Limb (tissue), 2 donors: ENCODE measurements around the gene RBM20.

Experiments
- DNase-seq, 2 donors: peaks; one replicate each; pipeline ENCODE4 v3.0.0-alpha.2; 2016; ENCODE audit errors: extremely low spot score in 2 of 2

Gene RBM20

DNA sequence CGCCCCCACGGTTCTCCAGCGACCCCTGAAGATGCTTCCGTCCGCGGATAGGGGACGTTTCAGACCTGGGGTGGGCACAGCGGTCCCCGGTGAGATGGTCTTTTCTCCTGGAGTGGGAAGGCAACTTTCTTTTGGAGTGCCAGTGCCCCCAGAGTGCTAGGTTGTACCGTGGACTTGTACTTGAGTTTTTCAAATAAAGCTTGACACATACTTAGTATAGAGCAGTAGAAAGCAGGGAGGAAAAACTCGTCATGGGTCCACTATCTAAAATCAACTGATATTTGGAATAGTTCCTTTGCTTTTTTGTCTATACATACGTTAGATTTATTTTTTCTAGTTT is 28.4 kb downstream of the RBM20 start:
- no peak for DNase-seq

DNA sequence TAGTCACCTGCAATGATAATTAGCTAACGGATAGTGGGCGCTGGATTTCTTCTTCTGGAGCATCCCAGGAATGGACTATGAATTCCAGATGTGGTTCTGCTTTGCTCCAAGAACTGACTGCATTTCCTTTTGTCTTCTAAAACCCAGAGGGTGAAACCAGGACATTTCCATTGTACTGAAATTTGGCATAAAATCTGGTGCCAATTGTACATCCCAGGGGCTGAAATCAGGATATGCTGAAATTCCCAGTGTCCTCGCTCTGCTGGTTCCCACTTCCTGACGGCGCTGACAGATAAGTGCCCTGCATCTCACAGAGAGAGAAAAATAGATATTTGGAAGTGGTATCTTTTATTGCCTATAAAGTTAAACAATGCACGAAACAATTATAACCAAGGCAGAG is 31.9 kb downstream of the RBM20 start:
- no peak for DNase-seq

DNA sequence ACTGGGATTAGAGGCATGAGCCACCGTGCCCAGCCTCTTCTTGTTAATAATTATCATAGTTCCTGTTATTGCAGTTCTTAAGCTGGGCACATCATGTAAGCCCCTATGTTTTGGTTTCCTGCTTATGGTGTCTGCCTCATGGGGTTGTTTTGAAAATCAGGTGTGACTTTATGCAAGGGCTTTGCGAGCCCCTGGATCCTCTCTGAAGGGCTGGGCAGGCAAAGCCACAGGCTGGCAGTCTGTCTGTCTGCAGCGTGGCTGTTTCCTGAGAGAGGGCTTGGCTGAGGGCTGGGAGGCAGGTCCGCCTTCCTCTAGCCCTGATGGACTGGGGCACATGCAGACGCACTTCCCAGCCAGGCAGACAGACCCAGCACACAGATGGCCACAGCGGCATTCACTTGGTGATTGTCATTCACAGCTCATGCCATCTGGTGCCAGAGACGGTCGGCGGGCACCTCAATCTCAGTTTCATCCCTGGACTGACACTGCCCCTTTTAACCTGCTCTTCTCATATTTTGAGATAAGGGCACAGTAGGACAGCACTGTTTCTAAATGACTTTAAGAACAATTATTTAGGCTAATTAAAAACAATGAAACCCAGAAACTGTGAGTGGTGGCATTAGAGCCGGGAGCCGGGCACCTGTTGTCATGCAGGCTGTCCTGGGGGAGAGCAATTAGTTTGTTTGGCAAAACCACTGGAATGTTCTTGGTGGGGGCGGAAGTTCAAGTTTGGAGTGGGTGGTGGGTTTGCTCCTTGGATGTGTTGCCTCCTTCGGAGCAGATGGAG is 35.5 kb downstream of the RBM20 start:
- DNase-seq = peak; percentile 63 to 64

DNA sequence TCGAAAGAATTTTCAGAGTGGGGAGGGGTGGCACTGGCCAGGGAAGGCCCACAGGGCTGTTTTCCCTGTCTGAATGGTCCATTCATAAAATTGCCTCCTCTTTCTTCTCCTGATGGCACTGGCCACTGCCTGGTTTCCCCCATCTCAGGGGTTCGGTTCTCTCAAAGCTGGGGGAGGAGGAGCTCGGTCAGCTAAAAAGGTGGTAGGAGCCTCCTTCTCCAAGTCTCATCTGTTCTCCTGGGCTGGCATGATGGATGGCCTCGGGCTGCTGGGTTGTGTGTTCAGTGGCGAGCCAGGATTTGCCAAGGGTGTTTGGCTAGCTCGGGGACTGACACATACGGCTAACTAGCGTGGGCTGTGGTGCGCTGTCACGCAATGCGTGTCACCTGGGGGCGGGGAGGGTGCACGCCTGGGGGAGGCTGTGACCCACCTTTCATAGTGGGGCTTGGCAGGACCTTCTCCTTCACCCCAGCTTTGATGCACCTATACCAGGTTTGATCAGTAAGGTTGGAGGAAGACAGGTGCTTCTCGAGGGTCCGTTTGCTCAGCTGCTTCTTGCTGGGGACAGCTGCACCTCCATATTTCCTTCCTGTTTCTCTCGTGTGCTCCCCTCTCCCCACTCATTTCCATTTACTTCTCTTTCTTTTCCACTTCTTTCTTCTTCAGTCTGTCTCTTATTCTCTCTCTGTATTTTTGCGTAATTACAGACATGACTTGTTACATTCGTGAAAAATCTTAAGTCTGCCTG is 36.3 kb downstream of the RBM20 start:
- DNase-seq = no peak

DNA sequence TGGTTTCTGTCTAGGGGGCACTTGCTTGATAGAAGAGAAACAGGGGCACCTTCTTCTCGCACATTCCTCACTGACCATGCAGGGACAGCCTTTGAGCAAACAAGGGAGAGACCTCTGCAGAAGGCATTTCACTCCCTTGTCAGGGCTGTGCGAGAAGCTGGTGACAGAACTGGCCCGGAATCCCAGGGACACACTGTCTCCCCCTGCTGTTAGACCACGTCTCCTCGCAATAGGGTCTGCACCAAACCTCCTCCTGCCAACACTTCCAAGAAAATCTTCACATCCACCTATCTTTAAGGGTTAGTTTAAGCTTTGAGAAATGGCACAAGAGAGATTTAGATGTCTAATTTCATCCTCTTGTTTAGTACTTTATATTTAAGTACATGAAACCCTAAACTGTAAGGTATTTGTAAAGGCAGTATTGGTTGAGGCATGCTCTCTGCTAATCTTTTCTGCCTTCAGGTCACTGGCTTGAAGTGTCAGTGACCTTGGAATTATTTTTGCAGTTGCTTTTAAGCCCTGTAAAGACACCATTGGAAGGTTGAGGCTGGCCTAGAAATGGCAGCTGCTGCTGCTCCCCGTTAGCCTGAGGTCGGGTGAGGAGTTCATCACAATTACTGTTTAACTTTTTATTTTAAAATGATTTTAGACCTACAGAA is 37.0 kb downstream of the RBM20 start:
- DNase-seq = peak in 1 of 2 donors; percentile 56

DNA sequence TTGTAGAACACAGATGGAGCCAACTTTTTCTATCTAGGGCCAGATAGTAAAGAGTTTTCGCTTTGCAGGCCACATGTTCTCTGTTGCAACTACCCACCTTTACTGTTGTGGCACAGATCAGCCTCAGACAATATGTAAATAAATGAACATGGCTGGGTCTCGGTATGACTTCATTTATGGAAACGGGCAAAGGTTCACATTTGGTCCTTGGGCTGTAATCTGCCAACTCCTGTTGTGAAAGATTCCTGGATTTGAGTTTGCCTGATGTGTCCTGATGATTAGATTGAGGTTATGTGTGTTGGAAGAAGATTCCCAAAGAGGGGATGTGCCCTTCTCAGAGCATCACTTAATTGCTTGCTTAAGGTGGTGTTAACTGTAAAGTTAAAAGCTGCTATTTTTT is 38.2 kb downstream of the RBM20 start:
- DNase-seq = no peak

DNA sequence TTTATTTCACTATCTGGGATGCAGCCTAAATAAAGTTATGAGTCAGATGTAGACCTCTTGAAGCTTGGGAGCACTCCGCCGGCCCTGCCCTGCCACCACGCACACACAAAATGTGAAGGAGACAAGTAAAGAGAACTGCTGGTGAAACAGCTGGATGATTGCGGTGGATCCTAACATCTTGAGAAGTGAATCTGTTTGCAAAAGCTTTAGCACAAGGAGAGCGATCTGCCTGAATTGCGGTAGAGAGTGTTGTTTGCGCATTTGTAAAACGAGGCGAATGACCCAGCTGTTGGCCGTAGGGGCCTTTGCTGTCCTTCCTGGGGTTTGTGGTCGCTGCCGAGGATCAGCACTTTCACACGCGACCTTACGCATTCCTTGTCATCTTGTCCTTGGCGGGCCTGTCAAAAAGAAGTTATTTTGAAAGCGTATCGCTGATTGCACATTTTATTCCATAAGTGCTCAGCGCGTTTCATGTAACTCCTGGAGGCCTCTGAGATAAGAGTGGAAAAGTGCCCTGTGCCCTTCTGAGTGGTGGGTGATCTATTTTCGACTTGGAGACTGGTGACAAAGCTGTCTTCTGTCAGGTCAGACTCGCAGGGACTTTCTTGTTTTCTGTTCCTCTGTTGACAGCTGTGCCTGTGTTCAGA is 40.8 kb downstream of the RBM20 start:
- DNase-seq = no peak

DNA sequence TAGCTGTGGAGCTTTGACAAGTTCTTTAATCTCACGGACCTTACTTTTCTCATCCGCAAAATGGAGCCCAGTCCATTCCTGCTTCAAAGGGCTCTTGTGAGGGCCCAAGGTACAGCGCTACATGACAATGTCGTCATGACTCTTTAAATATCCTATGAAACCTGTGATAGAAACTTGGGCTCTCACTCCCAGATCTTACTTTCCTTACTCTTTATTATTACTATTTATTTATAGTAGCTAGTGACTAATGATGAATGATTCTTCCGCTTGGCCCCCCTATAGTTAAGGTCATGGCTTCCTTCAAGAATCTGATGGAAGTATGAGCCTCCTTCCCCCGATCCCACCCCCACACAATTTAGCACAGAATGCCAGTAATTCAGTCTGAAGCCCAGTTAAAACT is 41.9 kb downstream of the RBM20 start:
- no peak for DNase-seq

DNA sequence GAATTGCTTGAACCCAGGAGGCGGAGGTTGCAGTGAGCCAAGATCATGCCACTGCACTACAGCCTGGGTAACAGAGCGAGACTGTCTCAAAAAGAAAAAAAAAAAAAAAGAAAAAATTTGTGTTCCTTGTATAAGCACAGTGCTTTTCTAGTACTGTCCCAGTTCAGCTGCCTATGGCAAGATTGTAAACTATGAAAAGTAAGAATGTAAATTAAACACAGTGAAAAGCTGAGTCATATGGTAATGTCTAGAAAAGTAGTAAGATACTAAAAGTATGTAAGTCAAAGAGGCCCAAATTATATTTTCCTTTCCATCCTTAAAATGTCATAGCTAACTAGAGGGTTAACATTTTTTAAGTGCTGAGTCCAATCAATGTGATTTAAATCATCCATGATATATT is 42.8 kb downstream of the RBM20 start:
- no peak for DNase-seq

DNA sequence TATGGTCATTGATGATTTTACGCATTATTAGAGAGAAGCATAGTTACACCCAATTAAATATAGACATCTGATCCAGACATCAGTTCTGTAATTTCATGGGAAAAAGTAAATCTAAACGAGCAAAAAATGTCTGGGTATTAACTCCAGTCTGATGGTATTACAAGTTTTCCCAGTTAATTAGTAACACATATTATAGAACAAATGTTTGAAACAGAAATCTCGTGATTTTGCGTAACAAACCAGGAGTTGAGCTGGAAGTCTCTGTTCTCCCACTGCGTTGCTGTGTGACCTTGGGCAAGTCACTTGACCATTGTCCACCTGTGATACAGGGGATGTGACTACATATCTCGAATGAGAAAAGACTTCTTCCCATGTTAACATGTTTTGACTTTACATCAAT is 43.3 kb downstream of the RBM20 start:
- DNase-seq = no peak

DNA sequence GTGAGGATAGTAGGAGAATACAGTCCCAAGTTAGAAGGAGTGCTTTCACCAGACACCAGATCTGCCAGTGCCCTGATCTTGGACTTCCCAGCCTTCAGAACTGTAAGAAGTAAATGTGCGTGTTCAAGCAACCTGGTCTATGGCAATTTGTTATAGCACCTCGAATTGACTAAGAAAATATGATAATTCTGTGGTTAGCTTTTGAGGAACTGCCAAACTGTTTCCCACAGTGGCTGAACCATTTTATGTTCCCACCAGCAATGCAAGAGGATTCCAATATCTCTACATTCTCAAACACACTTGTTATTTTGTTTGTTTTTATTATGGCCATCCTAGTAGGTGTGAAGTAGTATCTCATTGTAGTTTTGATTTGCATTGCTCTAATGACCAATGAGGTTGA is 47.0 kb downstream of the RBM20 start:
- DNase-seq = no peak

DNA sequence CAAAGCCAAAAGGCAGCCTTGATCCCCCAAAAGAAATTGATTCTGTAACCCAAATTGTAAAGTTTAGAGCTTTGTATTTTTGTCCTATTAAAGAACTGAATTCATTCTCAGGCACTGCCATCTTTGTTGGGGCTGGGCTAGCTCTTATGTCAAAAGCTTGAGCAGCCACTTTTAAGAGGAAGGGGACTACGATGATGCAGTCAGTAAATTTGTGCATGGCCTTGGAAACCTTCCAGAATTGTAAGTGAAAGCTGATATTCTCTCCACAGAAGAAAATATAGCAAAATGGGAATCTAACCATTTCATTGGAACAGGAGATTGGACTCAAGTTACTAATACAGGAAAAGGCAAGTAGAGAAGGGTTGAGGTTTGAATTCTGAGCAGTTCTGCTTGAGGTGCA is 50.1 kb downstream of the RBM20 start:
- DNase-seq = no peak

DNA sequence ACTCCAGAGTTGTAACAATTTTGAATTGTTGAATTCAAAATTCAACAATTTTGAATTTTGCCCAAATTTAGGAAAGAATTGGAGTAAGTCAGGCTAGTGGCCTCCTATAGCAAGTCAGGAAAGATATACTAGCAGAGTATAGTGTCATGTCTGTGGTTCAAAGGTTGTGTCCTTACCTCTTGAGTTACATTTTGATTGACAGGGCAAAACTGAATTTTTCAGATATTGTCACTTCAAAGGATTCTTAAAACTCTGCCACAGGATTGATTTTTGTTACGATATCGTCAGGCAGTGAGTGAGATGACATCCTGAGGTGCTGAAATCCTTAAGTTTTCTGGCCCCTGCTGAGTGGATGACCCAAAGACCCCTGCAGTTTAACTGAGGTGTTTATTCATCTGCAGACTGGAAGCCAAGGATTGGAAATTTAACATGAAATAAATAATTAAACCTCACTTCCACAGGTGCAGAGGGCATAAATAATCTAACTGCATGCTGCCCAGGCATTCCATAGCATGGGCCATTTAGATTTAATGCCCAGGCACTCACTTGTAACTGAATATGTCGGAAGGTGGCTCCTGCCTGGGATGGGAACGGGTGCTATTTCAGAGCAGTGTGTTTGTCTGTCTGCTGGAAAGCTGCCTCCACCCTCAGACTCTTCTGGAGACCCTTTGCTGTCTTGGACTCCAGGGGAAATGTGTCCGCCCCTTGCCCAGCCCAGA is 50.8 kb downstream of the RBM20 start:
- no peak for DNase-seq

DNA sequence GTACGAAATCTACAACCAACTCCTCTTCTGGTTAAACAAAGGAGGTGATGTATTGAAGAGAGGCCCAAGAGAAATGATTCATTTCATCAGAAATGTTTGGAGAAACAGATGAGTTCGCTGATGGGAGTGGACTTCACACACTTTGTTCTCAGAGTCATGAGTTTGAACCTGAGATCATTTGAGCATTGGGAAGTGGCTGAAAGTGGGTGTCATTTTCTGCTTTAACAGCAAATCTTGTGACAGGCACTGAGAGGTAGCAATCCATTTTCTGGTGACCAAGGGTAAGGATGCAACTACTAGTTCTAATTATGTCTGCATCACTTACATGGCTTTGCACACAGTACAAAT is 51.4 kb downstream of the RBM20 start:
- DNase-seq = no peak

DNA sequence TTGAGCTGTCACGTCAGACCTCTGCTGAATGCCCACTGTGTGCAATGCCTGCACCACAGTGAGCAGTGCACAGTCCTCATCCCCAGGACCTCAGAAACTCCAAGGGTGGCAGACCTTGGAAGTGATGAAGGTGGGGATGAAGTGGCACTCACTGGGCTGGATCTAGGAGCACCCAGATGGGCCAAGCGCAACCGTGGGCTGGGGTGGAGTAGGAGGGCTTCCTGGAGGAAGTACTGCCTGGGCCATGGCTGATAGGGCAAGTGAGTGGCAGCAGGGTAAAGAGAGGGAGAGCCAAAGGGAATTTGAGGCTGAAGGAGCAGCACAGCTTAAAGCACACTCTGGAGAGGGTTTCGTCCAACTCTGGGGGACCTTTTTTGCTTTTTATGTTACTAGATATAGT is 52.3 kb downstream of the RBM20 start:
- DNase-seq = no peak

DNA sequence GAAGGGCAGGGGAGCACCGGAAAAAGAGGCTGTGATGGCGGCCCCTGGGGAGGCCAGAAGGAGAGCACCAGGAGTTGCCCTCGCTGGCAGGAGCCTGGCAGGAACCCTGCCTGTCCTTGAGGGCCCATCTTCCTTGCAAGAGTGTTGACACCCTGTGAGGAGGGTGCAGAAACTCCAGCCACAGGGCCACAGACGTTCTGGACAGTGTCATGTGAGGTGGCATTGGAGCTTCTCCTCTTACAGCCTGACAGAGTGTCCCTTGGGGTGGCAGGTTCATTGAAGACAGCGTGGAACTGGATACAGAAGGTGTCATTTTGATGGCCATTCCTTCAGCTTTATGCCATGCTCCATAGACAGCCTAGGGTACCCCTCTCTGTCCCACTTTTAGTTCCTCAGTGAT is 54.2 kb downstream of the RBM20 start:
- DNase-seq = no peak

DNA sequence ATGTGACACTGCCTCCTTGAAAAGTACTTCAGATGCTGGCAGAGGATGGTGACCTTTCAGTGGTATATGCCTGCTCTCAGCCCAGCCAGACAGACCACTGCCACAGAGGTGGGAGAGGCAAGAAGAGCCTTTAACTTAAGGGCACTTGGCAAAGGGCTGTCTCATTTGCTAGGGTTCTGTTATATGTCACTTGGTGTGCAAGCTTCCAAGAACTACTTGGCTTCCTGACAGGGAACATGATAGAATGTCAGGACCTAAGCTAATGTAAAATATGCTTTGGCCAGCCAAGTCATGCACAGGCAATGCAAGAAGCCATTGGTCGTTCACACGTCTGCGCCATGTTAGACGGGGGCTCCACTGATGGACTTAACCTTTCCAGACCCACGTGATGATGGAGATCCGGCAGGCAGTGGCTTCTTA is 54.7 kb downstream of the RBM20 start:
- no peak for DNase-seq

DNA sequence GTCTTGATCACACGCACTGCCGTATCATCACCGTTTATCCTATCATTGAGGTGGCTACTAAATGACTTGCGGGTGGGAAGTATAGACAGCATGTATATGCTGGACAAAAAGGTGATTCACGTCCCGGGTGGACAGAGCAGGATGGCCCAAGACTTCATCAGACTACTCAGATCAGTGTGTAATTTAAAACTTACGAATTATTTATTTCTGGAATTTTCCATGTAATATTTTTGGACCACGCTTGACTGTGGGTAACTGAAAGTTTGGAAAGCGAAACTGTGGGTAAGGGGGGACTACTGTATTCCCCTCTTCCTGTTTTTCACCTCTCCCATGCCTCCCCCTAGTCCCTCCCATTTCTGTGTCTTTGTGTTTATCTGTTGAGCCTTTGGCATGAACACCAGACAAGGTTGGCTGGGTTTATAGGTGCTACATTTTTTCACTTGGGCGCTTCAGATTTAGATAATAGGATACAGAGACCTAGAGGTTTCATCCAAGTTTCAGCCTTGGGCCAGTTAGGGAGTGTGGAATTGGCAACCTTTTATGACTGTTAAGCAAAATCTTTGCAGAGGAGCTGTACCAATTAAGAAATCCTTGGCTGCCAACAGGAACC is 55.8 kb downstream of the RBM20 start:
- no peak for DNase-seq

DNA sequence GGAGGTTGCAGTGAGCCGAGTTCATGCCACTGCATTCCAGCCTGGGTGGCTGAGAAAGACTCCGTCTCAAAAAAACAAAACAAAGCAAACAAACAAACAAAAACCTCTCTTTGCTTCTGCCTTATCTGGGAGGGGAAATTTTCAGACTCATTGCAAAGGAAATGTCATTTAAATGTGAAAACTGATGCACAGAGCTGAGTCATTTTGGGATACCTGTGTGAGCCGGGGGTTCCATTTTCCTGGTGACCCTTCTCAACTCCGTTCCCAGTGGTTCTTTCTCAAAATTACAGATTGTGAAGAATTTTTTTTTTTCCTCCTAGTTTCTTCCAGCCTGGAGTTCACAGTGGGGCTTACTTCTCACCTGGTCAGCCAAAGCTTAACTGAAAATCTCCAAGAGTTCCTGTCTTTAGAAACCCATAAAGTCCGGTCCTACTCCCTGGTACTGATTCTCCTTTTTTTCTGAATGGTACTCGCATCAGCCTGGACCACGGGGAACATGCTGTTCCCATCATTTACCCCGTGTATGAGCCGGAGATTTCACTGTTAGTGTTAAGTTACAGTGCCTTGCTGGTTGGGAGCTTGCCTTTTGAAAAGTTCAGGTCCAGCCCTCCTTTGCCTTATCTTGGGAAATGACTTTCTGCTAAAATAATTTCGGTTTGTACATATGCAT is 56.9 kb downstream of the RBM20 start:
- DNase-seq = no peak

DNA sequence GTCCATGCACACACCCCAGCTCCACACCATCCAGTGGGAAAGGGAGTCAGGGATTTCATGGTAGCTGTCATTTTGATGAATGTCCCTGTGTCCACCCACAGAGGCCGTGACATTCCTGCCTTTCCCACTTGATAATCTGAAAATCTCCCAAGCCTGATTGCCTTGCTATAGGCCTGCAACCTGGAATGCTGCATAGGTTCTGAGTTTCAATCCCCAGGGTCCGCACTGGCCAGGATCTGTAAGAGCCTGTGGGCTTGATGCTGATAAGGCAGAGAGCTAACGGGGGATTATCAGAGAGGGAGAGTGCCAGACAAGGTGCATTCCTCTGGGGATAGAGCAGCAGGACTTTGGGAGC is 57.5 kb downstream of the RBM20 start:
- DNase-seq = no peak

DNA sequence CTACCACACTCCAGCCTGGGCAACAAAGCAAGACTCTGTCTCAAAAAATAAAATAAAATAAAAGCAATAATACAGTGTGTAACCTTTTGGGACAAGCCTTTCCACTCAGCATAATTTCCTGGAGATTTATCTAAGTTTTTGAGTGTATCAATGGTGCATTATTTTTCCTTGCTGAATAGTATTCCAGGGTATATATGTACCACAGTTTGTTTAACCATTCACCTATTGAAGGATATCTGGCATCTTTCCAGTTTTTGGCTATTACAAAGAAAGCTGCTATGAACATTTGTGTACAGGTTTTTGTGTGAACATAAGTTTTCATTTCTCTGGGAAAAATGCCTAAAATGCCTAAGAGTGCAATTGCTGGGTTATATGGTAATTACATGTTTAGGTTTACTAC is 59.9 kb downstream of the RBM20 start:
- no peak for DNase-seq
